Measurements from ENCODE around the gene TMPRSS2. TPM values are rescaled to one million over a fixed set of nuclear protein-coding genes. Genes with fewer than 3 reads are reported as not detected.

TMPRSS2 gene
- total RNA-seq, 4 donors from 2014 or later = 0.26 to 1.5 TPM; not detected in 2

- no peaks in the 10 kb centered on the region for H3K27me3 ChIP-seq
- H3K4me1 ChIP-seq = no peaks in the 10 kb centered on the region
- no peak overlapping the region for H3K4me3 ChIP-seq
- no peak for TF ChIP-seq CTCF (IDR thresholded peaks at IDR 0.05)
- no peak for TF ChIP-seq POLR2A (IDR thresholded peaks at IDR 0.05)
- no peak overlapping the region for H3K27ac ChIP-seq
- intact Hi-C loops (cut with DNase I; ENCODE audit: low total_unique reads) = no loop called here
- H3K36me3 ChIP-seq = no peaks in the 10 kb centered on the region
- no peak for DNase-seq
- no peaks in the 10 kb centered on the region for H3K9me3 ChIP-seq
These were observed 54.8 kb downstream of the TMPRSS2 start for GRCh38 chr21:41453198-41453597.

- TF ChIP-seq CTCF (IDR thresholded peaks at IDR 0.05) (no peak), POLR2A (IDR thresholded peaks at IDR 0.05) (no peak)
- no peaks in the 10 kb centered on the region for H3K4me1 ChIP-seq
- H3K36me3 ChIP-seq = no peaks in the 10 kb centered on the region
- intact Hi-C loops (cut with DNase I; ENCODE audit: low total_unique reads) = no loop called here
- no peak overlapping the region for H3K27ac ChIP-seq
- no peak for DNase-seq
- H3K9me3 ChIP-seq = no peaks in the 10 kb centered on the region
- no peaks in the 10 kb centered on the region for H3K27me3 ChIP-seq
- no peak overlapping the region for H3K4me3 ChIP-seq
These were observed 55.9 kb downstream of the TMPRSS2 start for GRCh38 chr21:41451753-41452676.

GRCh38 chr21:41449613-41450012 lies 58.3 kb downstream of the TMPRSS2 start:
- intact Hi-C loops (cut with DNase I; ENCODE audit: low total_unique reads) = no loop called here
- Histone ChIP-seq H3K27ac (no peak overlapping the region), H3K9me3 (no peaks in the 10 kb centered on the region), H3K4me3 (no peak overlapping the region), H3K36me3 (no peaks in the 10 kb centered on the region), H3K27me3 (no peaks in the 10 kb centered on the region), H3K4me1 (no peaks in the 10 kb centered on the region)
- DNase-seq = no peak
- TF ChIP-seq CTCF (IDR thresholded peaks at IDR 0.05) (no peak), POLR2A (IDR thresholded peaks at IDR 0.05) (no peak)

GRCh38 chr21:41447356-41447755 lies 60.6 kb downstream of the TMPRSS2 start:
- H3K36me3 ChIP-seq = no peaks in the 10 kb centered on the region
- intact Hi-C loops (cut with DNase I; ENCODE audit: low total_unique reads) = no loop called here
- no peak for DNase-seq

More at GRCh38 chr21:41447356-41447755, 60.6 kb downstream of the TMPRSS2 start:
- no peak overlapping the region for H3K27ac ChIP-seq
- no peaks in the 10 kb centered on the region for H3K9me3 ChIP-seq
- no peaks in the 10 kb centered on the region for H3K4me1 ChIP-seq
- no peak overlapping the region for H3K4me3 ChIP-seq
- H3K27me3 ChIP-seq = no peaks in the 10 kb centered on the region
- no peak for TF ChIP-seq POLR2A (IDR thresholded peaks at IDR 0.05)
- TF ChIP-seq CTCF (IDR thresholded peaks at IDR 0.05) = no peak
